HCT116 (cell line): ENCODE measurements around the gene COL7A1. TPM values are rescaled to one million over a fixed set of nuclear protein-coding genes. Genes with fewer than 3 reads are reported as not detected.

Experiments used
- ATAC-seq: fragments of 200-7000 bp; cut with Tn5 transposase; 2 replicates; pipeline ENCODE4 v1.9.1; 2020; ENCODE audit warnings: mild to moderate bottlenecking, moderate library complexity
- BruUV-seq: library from RNA; stranded (reverse); fragments of 400-500 nt; replicated peaks from 2 replicates; lab custom pipeline; 2021; lab: Mats Ljungman, UMichigan
- CTCF ChIA-PET: fragments of 300-600 bp; sonication (Branson Sonifier 250); formaldehyde crosslinking; loops from one replicate; lab custom pipeline; 2021; ENCODE audit warnings: antibody characterized with exemption; lab: Charles Lee
- POLR2A ChIA-PET: fragments of 300-600, 350-600 bp; sonication (Branson Sonifier 250); formaldehyde crosslinking; loops from one replicate; lab custom pipeline; 2021; ENCODE audit warnings: antibody characterized with exemption; lab: Charles Lee
- RAD21 ChIA-PET, 2 experiments: fragments of 300-600 bp; sonication (Branson Sonifier 250); formaldehyde crosslinking; loops; one replicate each; lab custom pipeline; 2023; ENCODE audit warnings: low total read pairs in 2 of 2; ENCODE audit not compliant: uncharacterized antibody in 2 of 2, unreplicated experiment in 2 of 2, low non-redundant PET in 1 of 2; lab: Charles Lee
- DNase-seq: peaks from one replicate; pipeline ENCODE4 v3.0.0-alpha.2; 2010; ENCODE audit warnings: low read depth, low spot score
- H2AFZ ChIP-seq: fragments of 200-600 bp; shearing (Covaris generic), sonication (generic); 2 replicates; pipeline ENCODE4 v1.6.1; 2017; ENCODE audit warnings: low read depth, mixed run types, mixed read lengths, antibody characterized with exemption, low read length; ENCODE audit not compliant: poor library complexity, severe bottlenecking
- H3K27ac ChIP-seq: 2 replicates; pipeline ENCODE4 v1.5.1; 2012; ENCODE audit warnings: low read depth, low read length
- H3K27me3 ChIP-seq: fragments of 200-600 bp; sonication (generic); 2 replicates; pipeline ENCODE4 v1.6.1; 2016; ENCODE audit warnings: mixed run types, low read length, mixed read lengths; ENCODE audit not compliant: insufficient read depth
- H3K36me3 ChIP-seq, 2 experiments: fragments of 200-500 bp in 1 of 2; fragments of 200-600 bp in 1 of 2; sonication (Bioruptor generic) in 1 of 2; sonication (generic) in 1 of 2; 2 replicates each; pipeline versions ENCODE4 v1.5.1 to v1.6.1; 2014 to 2016; ENCODE audit warnings: low read length in 2 of 2, inconsistent platforms in 1 of 2, mixed read lengths in 1 of 2, mixed run types in 1 of 2; ENCODE audit not compliant: insufficient read depth in 2 of 2, control insufficient read depth in 1 of 2
- H3K4me1 ChIP-seq, 2 experiments: fragments of 200-600 bp in 1 of 2; sonication (generic) in 1 of 2; 2 replicates each; pipeline versions ENCODE4 v1.5.1 to v1.6.1; 2012 to 2017; ENCODE audit warnings: low read length in 2 of 2, inconsistent platforms in 1 of 2, mild to moderate bottlenecking in 1 of 2, mixed read lengths in 1 of 2, mixed run types in 1 of 2, moderate library complexity in 1 of 2; ENCODE audit not compliant: insufficient read depth in 2 of 2, control insufficient read depth in 1 of 2
- H3K4me2 ChIP-seq: fragments of 200-600 bp; sonication (generic); 2 replicates; pipeline ENCODE4 v1.6.1; 2017; ENCODE audit warnings: mixed run types, low read length, mixed read lengths
- H3K4me3 ChIP-seq, 2 experiments: fragments of 200-600 bp in 1 of 2; sonication (generic) in 1 of 2; replicated peaks in 1 of 2; 2 replicates each; pipeline ENCODE4 v1.5.1; 2011 to 2016; ENCODE audit warnings: low read length in 2 of 2, control low read depth in 1 of 2, low read depth in 1 of 2, mild to moderate bottlenecking in 1 of 2, mixed read lengths in 1 of 2, mixed run types in 1 of 2
- H3K79me2 ChIP-seq: fragments of 200-600 bp; sonication (generic); 2 replicates; pipeline ENCODE4 v1.6.1; 2017; ENCODE audit warnings: mild to moderate bottlenecking, mixed run types, low read length, moderate library complexity, mixed read lengths; ENCODE audit not compliant: insufficient read depth
- H3K9ac ChIP-seq: fragments of 200-600 bp; sonication (generic); 2 replicates; pipeline ENCODE4 v1.6.1; 2016; ENCODE audit warnings: low read length, mixed read lengths
- H3K9me2 ChIP-seq: fragments of 200-600 bp; sonication (generic), shearing (Covaris generic); 2 replicates; pipeline ENCODE4 v1.6.1; 2017; ENCODE audit warnings: mixed run types, mild to moderate bottlenecking, moderate library complexity; ENCODE audit not compliant: insufficient read depth
- H3K9me3 ChIP-seq, 2 experiments: fragments of 200-500 bp in 1 of 2; fragments of 200-600 bp in 1 of 2; sonication (Bioruptor generic) in 1 of 2; sonication (generic) in 1 of 2; 2 replicates each; pipeline ENCODE4 v1.6.1; 2014 to 2017; ENCODE audit warnings: low read length in 2 of 2, mixed read lengths in 2 of 2, inconsistent platforms in 1 of 2, low read depth in 1 of 2, mild to moderate bottlenecking in 1 of 2, mixed run types in 1 of 2, moderate library complexity in 1 of 2; ENCODE audit not compliant: control insufficient read depth in 1 of 2, insufficient read depth in 1 of 2
- H4K20me1 ChIP-seq: fragments of 200-600 bp; sonication (generic), shearing (Covaris generic); 2 replicates; pipeline ENCODE4 v1.6.1; 2017; ENCODE audit warnings: mixed run types, mild to moderate bottlenecking, moderate library complexity; ENCODE audit not compliant: insufficient read depth
- CBX3 ChIP-seq: IDR thresholded peaks from 2 replicates; pipeline ENCODE4 v1.6.1; 2012; ENCODE audit warnings: low read depth
- CTCF ChIP-seq, 3 experiments: fragments of 200-600 bp in 1 of 3; sonication (generic) in 1 of 3; IDR thresholded peaks in 2 of 3; conservative IDR thresholded peaks in 1 of 3; 2 replicates each; pipeline ENCODE4 v1.5.1; 2012 to 2017; ENCODE audit warnings: low read depth in 2 of 3, low read length in 2 of 3, antibody characterized with exemption in 1 of 3, borderline replicate concordance in 1 of 3, control low read depth in 1 of 3, mild to moderate bottlenecking in 1 of 3, mixed read lengths in 1 of 3, mixed run types in 1 of 3, moderate library complexity in 1 of 3; ENCODE audit not compliant: insufficient read depth in 1 of 3
- EGR1 ChIP-seq: IDR thresholded peaks from 2 replicates; pipeline ENCODE4 v1.6.1; 2012; ENCODE audit warnings: low read depth
- EZH2phosphoT487 ChIP-seq: fragments of 200-600 bp; IDR thresholded peaks from 2 replicates; pipeline ENCODE4 v1.6.1; 2018; ENCODE audit warnings: antibody characterized with exemption, borderline replicate concordance
- POLR2A ChIP-seq: IDR thresholded peaks from 2 replicates; pipeline ENCODE4 v1.7.0; 2011; ENCODE audit warnings: borderline replicate concordance; ENCODE audit not compliant: insufficient read depth, insufficient read length; ENCODE audit errors: extremely low read depth
- POLR2AphosphoS5 ChIP-seq: IDR thresholded peaks from 2 replicates; pipeline ENCODE4 v1.6.1; 2011; ENCODE audit warnings: mild to moderate bottlenecking, low read depth, low read length, moderate library complexity
- REST ChIP-seq: IDR thresholded peaks from 2 replicates; pipeline ENCODE4 v1.6.1; 2012; ENCODE audit warnings: low read depth
- TCF7L2 ChIP-seq: IDR thresholded peaks from 2 replicates; pipeline ENCODE4 v1.7.0; 2011; ENCODE audit warnings: borderline replicate concordance, inconsistent platforms; ENCODE audit not compliant: insufficient read depth, insufficient read length; ENCODE audit errors: extremely low read depth
- ZFX ChIP-seq: fragments of 450-650 bp; IDR thresholded peaks from 2 replicates; pipeline ENCODE4 v1.6.1; 2017
- intact Hi-C: fragments of 100-400 bp; cut with micrococcal nuclease; formaldehyde crosslinking; loops from 2 replicates; pipeline ENCODE4 v1.10.0; 2022
- total RNA-seq: library from RNA; stranded (reverse); gene quantifications from one replicate; pipeline ENCODE4 v1.2.1, GENCODE V29; 2021; ENCODE audit not compliant: unreplicated experiment
- TF ChIP-seq, protein P1 (sequence below): IDR thresholded peaks from 2 replicates; pipeline ENCODE4 v1.6.1; 2012

The COL7A1 gene
- total RNA-seq, 1 experiment from 2014 or later = 11.4 TPM

DNA sequence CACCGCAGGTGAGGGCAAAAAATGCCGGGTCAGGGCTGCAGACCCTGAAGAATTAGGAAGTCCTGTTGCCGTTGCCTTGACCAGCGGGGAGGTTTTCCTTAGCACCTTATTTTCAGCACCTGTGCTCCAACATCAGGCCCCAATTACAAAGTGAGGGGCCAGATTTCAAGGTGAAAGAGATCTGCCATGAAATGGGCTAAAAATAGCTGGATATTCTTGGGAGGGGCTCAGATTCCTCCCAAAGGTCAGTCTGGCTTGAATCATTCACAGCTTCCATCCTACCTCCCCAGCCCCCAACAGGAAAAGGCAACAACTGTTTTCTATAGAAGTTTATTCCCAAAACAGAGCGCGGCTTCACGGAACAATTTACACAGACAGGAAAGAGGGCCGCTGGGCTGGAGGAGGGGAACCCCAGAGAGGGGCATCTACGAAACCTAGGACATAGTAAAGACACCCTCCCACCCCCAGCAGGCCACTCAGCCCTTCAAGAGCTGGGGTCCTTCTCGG, 41.1 kb upstream of the COL7A1 start (continued):
- TF ChIP-seq EZH2phosphoT487 (no peak), ZFX (no peak), EGR1 (no peak), REST (no peak), CBX3 (no peak), TCF7L2 (no peak)
- TF ChIP-seq, protein P1, sequence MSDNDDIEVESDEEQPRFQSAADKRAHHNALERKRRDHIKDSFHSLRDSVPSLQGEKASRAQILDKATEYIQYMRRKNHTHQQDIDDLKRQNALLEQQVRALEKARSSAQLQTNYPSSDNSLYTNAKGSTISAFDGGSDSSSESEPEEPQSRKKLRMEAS = no peak
- TF ChIP-seq, all 23 proteins: peak for 0

- CTCF ChIA-PET = interaction anchor here (0.6 to 1.9 kb wide), 16 partner anchors 9 to 235 kb away, joined by 3 to 14 read pairs (median 4); partner anchors contain the start of genes CELSR3, PFKFB4 and UQCRC1
- H2AFZ ChIP-seq = no peak within 1 kb of the TSS
- TSS peak; percentile 70 for BruUV-seq
- peak within 1 kb of the TSS; percentile 80 for H3K9ac ChIP-seq
- peak within 1 kb of the TSS; percentile 73 for H3K27ac ChIP-seq
- DNase-seq = peak; percentile 88
- no peaks in the 10 kb centered on the region for H3K9me3 ChIP-seq
- RAD21 ChIA-PET = interaction anchor here (0.9 to 1.4 kb wide), 2 partner anchors 28 to 235 kb away, joined by 3 to 4 read pairs; partner anchors contain the start of gene CELSR3 (in 1 of the 2)
- H3K4me2 ChIP-seq = peak within 1 kb of the TSS; percentile 94
- H3K36me3 ChIP-seq = peaks cover 9 to 27% of the 10 kb centered on the region in 2 experiments; a peak in 2 of 4 replicates
- peaks cover 12% of the 10 kb centered on the region; the same call in 1 of the 2 replicates for H3K79me2 ChIP-seq
- H3K4me3 ChIP-seq = peak within 1 kb of the TSS; percentile 87 to 94
- H4K20me1 ChIP-seq = no peaks in the 10 kb centered on the region
- POLR2A ChIA-PET = interaction anchor here (0.7 to 2.3 kb wide), 8 partner anchors 12 to 189 kb away, joined by 3 to 15 read pairs (median 4); partner anchors contain the start of genes ATRIP, CELSR3, PFKFB4 and UQCRC1
- H3K27me3 ChIP-seq = no peaks in the 10 kb centered on the region
- TF ChIP-seq ZFX (peak; percentile 71; the same call in 1 of the 2 replicates), POLR2AphosphoS5 (peak; percentile 76), CTCF (IDR thresholded peaks at IDR 0.05 in 2 of 3, conservative IDR thresholded peaks at IDR 0.05 in 1 of 3; ENCODE audit: borderline replicate concordance in 1 of 3, insufficient read depth in 1 of 3, low read depth in 2 of 3, low read length in 2 of 3) (peak in 2 of 3 experiments; percentile 80 to 82; a peak in 4 of 6 replicates), POLR2A (peak; percentile 35)
- TF ChIP-seq, protein P1 = no peak
- H3K9me2 ChIP-seq = no peaks in the 10 kb centered on the region
- intact Hi-C loops = loop anchor here (1.0 to 2.0 kb wide), 3 partner anchors 21 to 171 kb away; partner anchors contain the start of gene PFKFB4
- ATAC-seq = peak; percentile 92
- peaks cover 11 to 22% of the 10 kb centered on the region in 2 experiments for H3K4me1 ChIP-seq
These were observed 40.3 kb upstream of the COL7A1 start, which contains the start of gene SLC26A6 for GRCh38 chr3:48635222-48636021. Gene SLC26A6, minus strand, starts transcription at chr3:48635461. Its CDS starts 68 bp downstream, at chr3:48635393.
